ENCODE measurements around the gene FSTL1.

FSTL1 gene

GRCh38 chr3:120443626-120444123 is 7.1 kb downstream of the FSTL1 start:
- TF ChIP-seq, protein P1, sequence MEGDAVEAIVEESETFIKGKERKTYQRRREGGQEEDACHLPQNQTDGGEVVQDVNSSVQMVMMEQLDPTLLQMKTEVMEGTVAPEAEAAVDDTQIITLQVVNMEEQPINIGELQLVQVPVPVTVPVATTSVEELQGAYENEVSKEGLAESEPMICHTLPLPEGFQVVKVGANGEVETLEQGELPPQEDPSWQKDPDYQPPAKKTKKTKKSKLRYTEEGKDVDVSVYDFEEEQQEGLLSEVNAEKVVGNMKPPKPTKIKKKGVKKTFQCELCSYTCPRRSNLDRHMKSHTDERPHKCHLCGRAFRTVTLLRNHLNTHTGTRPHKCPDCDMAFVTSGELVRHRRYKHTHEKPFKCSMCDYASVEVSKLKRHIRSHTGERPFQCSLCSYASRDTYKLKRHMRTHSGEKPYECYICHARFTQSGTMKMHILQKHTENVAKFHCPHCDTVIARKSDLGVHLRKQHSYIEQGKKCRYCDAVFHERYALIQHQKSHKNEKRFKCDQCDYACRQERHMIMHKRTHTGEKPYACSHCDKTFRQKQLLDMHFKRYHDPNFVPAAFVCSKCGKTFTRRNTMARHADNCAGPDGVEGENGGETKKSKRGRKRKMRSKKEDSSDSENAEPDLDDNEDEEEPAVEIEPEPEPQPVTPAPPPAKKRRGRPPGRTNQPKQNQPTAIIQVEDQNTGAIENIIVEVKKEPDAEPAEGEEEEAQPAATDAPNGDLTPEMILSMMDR (IDR thresholded peaks at IDR 0.05; ENCODE audit: control extremely low read depth, extremely low read depth, low read depth, missing control alignments) = no peak
- ChIA-PET POLR2A (no interaction called here), CTCF (interaction anchor here (1.2 to 2.3 kb wide), 2 partner anchors 11 to 117 kb away, joined by 3 to 6 read pairs; no protein-coding TSS in a partner anchor)
- no peak for DNase-seq (ENCODE audit: extremely low spot score)

- ChIA-PET POLR2A (no interaction called here), CTCF (interaction anchor here (2.3 kb wide), 1 partner anchor 10 kb away, joined by 6 read pairs; no protein-coding TSS in a partner anchor)
- DNase-seq (ENCODE audit: extremely low spot score) = no peak
- TF ChIP-seq, protein P1 (IDR thresholded peaks at IDR 0.05; ENCODE audit: control extremely low read depth, extremely low read depth, low read depth, missing control alignments) = no peak
Measured at GRCh38 chr3:120442975-120443517, 7.7 kb downstream of the FSTL1 start.

DNA sequence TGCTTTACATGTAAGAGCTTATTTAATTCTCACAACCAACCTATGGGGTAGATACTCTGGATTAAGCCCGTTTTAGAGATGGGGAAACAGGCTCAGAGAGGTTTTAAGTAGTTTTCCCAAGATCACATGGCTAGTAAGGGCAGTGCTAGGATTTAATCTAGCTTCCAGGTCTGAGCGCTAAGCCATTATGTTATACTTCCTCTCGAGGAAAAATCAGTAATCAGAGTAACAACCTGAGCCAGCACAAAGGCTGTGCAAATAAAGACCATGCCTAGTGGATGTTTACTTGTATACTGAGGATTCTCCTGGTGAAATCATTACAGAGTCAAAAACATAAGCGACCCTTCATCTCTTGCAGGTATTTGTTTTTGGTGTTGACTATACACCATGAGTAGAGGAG is 9.0 kb downstream of the FSTL1 start:
- ChIA-PET CTCF (interaction anchor here (3.4 kb wide), 1 partner anchor 24 kb away, joined by 18 read pairs; no protein-coding TSS in a partner anchor), POLR2A (no interaction called here)
- DNase-seq (ENCODE audit: extremely low spot score) = no peak
- TF ChIP-seq, protein P1 (IDR thresholded peaks at IDR 0.05; ENCODE audit: control extremely low read depth, extremely low read depth, low read depth, missing control alignments) = no peak

DNA sequence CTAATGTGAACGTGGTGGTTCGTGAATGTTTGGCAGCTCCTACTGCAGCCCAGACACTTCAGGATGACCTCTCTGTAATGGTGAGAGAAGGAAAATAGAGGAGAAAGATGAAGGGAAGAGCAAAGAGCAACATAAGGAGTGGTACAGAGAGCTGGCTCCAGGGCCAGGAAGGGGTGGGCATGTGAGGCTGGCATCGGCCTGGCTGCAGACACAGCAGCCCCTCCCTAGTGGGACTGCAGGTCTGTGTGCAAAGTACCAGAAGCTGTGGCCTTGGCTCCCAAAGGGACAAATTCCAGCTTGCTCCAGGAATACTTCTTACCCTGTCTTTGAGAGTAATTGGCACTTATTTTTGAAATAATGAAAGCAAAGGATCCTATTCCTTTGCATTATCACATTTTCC is 10.0 kb downstream of the FSTL1 start:
- no peak for DNase-seq (ENCODE audit: extremely low spot score)
- POLR2A ChIA-PET = no interaction called here
- TF ChIP-seq, protein P1 (IDR thresholded peaks at IDR 0.05; ENCODE audit: control extremely low read depth, extremely low read depth, low read depth, missing control alignments) = no peak
- CTCF ChIA-PET = interaction anchor here (1.0 to 3.4 kb wide), 2 partner anchors 9 to 23 kb away, joined by 3 to 18 read pairs; no protein-coding TSS in a partner anchor

DNA sequence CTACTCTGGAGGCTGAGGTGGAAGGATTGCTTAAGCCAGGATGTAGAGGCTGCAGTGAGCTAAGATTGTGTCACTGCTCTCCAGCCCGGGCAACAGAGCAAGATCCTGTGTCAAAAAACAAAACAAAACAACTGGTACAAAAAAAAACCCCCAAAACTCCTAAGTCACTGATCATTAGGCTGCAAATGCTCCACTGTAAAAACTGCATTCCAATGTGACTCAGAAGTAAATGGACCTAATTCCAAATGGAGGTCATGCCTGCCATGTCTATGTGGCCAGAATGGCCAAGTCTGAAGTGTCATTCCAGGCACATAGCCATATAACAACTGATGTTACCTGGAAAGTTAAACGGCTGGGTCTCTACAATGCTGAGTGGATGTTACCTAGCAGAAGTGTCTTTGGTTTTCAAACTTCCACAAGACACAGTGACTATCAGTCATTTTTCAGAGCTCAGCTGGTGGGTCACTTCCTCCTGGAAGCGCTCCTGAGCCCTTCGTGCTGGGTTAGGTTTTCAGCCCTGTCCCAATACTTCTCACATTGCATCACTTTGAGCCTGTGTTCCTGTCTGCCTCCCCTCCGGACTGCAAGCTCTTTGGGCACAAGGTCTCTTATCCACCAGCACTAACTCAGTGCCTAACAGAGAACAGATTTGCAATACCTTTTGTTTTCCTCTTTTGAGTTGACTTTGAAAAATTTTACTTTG is 10.6 kb downstream of the FSTL1 start:
- POLR2A ChIA-PET = no interaction called here

GRCh38 chr3:120438665-120439370 is 12.0 kb downstream of the FSTL1 start:
- DNase-seq (ENCODE audit: extremely low spot score) = no peak
- CTCF ChIA-PET = interaction anchor here (0.9 to 3.4 kb wide), 2 partner anchors 14 to 21 kb away, joined by 3 to 18 read pairs; no protein-coding TSS in a partner anchor
- POLR2A ChIA-PET = no interaction called here
- TF ChIP-seq, protein P1 (IDR thresholded peaks at IDR 0.05; ENCODE audit: control extremely low read depth, extremely low read depth, low read depth, missing control alignments) = no peak

More for the DNA sequence above, 10.6 kb downstream of the FSTL1 start:
- TF ChIP-seq, protein P1 (IDR thresholded peaks at IDR 0.05; ENCODE audit: control extremely low read depth, extremely low read depth, low read depth, missing control alignments) = no peak
- CTCF ChIA-PET = interaction anchor here (1.0 to 3.4 kb wide), 2 partner anchors 8 to 22 kb away, joined by 3 to 18 read pairs; no protein-coding TSS in a partner anchor
- DNase-seq (ENCODE audit: extremely low spot score) = no peak
